ENCODE results near the gene SLC4A8.
A peak's percentile ranks its signal among the peaks of the same experiment; 100 is the strongest.

Gene SLC4A8

GRCh38 chr12:51517800-51518199 lies 93.2 kb downstream of the SLC4A8 start:
- no peak for DNase-seq (ENCODE audit: low read depth)
- TF ChIP-seq CTCF (IDR thresholded peaks at IDR 0.05; ENCODE audit: insufficient read depth, low read depth, low read length, missing control alignments): no peak
- H3K4me3 ChIP-seq (ENCODE audit: low read depth, low read length): no peak overlapping the region

- DNase-seq (ENCODE audit: low read depth): peak; percentile 48
- no peak for TF ChIP-seq CTCF (IDR thresholded peaks at IDR 0.05; ENCODE audit: insufficient read depth, low read depth, low read length, missing control alignments)
Measured at GRCh38 chr12:51519755-51520154, 95.1 kb downstream of the SLC4A8 start.

GRCh38 chr12:51520576-51521325 lies 96.1 kb downstream of the SLC4A8 start:
- H3K4me3 ChIP-seq (ENCODE audit: low read depth, low read length): no peak overlapping the region
- TF ChIP-seq CTCF (IDR thresholded peaks at IDR 0.05; ENCODE audit: insufficient read depth, low read depth, low read length, missing control alignments): no peak
- DNase-seq (ENCODE audit: low read depth): no peak

More at GRCh38 chr12:51519755-51520154, 95.1 kb downstream of the SLC4A8 start:
- H3K4me3 ChIP-seq (ENCODE audit: low read depth, low read length): no peak overlapping the region

GRCh38 chr12:51521554-51522276 lies 97.1 kb downstream of the SLC4A8 start:
- no peak for DNase-seq (ENCODE audit: low read depth)
- no peak overlapping the region for H3K4me3 ChIP-seq (ENCODE audit: low read depth, low read length)
- no peak for TF ChIP-seq CTCF (IDR thresholded peaks at IDR 0.05; ENCODE audit: insufficient read depth, low read depth, low read length, missing control alignments)

GRCh38 chr12:51522696-51523095 lies 98.1 kb downstream of the SLC4A8 start:
- TF ChIP-seq CTCF (IDR thresholded peaks at IDR 0.05; ENCODE audit: insufficient read depth, low read depth, low read length, missing control alignments): no peak
- H3K4me3 ChIP-seq (ENCODE audit: low read depth, low read length): no peak overlapping the region
- no peak for DNase-seq (ENCODE audit: low read depth)

- no peak for DNase-seq (ENCODE audit: low read depth)
- no peak overlapping the region for H3K4me3 ChIP-seq (ENCODE audit: low read depth, low read length)
- no peak for TF ChIP-seq CTCF (IDR thresholded peaks at IDR 0.05; ENCODE audit: insufficient read depth, low read depth, low read length, missing control alignments)
Measured at GRCh38 chr12:51524386-51524901, 99.8 kb downstream of the SLC4A8 start.
